Left hindlimb (tissue), 1 donor: Measurements from ENCODE around the gene CD3D.

Experiments
- DNase-seq: peaks from one replicate; pipeline ENCODE4 v3.0.0-alpha.2; 2018

Gene CD3D

DNA sequence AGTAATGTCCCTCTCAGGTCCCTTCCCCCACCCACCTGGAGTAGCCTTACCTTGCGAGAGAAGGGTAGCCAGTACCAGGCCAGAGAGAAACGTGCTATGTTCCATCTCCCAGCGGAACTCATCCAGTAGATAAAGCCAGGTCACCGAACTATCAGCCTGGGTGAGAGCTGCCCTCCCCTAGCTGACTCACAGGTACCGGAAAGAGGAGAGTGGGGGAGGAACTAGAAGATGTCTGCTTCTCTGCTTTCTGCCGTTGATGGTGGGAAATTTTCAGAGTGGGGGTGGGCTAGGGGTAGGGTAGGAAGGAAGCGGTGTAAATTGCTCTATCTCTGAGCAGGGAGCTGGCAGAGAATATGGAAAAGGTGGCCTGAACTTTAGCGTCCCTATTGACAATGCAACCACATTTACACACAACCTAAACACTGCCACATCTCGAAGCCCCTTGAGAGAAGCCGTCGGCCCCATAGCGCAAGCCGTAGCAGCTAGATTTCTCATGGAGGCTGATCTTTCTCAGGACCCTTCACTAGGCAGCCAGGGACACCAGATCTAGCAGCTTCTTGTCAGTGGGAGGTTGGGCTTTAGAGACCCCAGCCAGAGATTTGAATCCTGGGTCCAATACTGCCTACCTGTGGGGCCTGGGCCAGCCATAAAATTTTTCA lies at the start of gene CD3D:
Gene CD3D (minus strand): TSS at position 203 of the 659 bp plus-strand sequence. CDS start 98 bp downstream, at position 105.
- DNase-seq, result no peak

DNA sequence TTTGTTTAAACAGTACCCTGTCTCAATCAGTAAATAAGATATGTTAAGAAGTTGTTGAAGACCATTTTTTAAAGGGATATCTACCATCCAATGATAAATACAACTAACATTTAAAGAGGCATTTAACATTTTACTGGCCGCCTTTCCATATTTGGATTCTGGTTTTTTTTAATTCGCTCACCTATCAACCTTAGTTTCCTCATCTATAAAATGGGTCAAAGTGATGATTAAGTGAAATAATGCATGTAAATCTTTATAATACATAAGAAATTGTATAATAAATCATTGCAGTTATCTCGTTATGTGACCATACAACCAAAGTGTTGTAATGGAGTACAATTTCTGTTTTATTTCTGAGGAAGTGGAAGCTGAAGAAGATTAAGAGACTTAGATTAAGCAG lies 41.2 kb upstream of the CD3D start:
- no peak for DNase-seq

DNA sequence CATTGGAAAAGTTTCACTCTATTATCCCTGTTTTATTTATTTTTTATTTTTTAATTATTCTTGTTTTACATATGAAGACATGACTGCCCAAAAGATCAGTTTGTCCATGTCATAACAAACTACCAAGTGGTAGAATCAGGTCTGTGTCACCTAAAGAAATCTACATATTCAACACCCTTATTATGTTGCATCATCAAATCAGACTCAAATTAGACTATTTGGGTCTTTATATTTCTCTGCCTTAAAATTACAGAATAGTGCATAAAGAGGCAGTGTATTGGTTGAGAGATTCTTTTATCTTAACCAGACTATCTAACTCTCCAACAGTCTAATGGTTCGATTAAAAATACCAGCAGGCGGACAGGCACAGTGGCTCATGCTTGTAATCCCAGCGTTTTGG lies 40.4 kb upstream of the CD3D start:
- DNase-seq, result no peak

DNA sequence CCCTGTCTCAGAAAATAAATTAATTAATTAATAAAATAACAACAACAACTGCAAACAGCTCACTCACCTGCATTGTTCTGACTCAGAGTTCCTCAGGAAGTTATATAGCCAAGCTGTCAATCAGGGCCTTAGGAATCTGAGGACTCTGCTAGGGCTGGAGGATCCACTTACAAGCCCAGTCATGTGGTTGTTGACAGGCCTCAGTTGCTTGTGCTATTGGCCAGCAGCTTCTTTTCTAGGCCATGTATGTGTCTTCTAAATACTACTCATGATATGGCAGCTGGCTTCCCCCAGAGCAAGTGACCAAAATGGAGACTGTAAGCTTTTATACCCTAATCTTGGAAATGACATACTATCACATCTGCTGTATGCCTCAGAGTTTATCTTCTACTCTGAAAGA lies 38.1 kb upstream of the CD3D start:
- DNase-seq, result no peak

DNA sequence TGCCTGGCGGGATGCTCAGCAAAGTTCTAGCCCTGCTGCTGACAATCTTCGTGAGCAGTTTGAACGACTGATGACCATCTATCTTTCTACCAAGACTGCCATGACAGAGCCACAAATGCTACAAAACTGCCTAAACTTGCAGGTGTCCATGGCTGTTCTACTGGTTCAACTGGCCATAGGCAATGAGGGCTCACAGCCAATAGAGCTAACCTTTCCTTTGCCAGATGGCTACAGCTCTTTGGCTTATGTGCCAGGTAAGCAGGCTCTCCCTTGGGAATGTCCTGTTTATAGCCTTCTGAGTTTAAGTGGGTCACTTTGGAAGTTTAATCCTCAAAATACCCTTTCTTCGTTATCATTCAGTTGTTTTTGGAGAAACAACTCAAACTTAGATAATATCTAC lies 37.0 kb upstream of the CD3D start:
- no peak for DNase-seq

DNA sequence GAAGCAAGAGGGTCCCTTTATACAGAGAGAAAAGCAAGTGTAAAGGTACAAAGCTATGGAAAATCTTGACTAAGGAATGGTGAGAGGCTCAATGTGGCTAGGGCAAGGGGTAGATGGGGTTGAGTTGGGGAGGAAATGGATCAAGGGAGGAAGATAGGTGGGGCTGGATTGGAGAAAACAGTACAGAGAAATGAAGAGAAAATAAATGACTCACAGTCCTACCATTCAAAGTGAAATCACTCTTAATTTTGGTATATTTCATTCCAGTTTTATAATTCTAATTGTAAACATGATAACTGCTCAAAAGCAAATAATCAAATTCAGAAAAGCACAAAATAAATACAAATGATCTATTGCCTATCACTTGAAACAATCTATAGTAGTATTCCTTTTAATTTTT lies 33.5 kb upstream of the CD3D start:
- no peak for DNase-seq

DNA sequence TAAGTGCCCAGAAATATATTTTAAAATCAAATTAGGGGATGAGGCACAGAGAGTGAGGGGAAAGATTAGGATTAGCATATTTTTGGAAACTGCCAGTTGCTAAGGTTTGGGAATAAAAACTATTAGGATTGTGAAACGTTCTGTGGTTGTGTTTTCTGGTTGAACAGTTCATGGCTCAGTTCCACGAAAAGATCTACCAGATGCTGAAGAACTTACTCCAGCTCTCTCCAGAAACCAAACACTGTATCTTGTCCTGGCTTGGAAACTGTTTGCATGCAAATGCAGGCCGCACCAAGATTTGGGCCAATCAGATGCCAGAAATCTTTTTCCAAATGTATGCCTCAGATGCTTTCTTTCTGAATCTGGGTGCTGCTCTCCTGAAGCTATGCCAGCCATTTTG lies 32.2 kb upstream of the CD3D start:
- DNase-seq, result no peak

DNA sequence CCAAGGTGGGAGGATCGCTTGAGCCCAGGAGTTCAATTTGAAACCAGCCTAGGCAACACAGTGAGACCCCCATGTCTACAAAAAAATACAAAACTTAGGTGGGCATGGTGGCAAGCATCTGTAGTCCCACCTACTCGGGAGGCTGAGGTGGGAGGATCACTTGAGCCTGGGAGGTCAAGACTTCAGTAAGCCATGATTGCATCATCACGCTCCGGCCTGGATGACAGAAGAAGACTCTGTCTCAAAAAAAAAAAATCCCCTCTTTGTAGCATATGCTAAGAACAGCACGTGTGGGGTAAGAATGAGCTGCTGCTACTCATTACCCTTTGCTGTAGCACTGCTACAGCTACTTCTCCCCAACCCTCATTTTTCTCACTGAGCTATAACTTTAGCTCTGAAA lies 31.4 kb upstream of the CD3D start:
- no peak for DNase-seq

DNA sequence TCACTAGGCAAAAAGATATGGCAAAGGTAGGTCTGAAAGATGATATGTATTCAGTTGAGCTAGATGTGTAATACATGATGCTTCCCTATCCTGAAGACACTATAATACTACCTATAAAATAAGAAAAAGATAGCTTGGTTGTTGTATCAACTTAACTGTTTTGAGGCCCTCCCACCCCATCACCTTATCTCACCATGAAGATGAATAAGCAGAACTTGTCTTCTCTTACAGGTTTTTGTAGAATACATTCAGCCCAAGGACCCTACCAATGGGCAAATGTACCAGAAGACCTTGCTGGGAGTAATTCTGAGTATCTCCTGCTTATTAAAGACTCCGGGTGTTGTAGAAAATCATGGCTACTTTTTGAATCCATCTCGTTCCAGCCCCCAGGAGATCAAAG lies 30.8 kb upstream of the CD3D start:
- no peak for DNase-seq

DNA sequence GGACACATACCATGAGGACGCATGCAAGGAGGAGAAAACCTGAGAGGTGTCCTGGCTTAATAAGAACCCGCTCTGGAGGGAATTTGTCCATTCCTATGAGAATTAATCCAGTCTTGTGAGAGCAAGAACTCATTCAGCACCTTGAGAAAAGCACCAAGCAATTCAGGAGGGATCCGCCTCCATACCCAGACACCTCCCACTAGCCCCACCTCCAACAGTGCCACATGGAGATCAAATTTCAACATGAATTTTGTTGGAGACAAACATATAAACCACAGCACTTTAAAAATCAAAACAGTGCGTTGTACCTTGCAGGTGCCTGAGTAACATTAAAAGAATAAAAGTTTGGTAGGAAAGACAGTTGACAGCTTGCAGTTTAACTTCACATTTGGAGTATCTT lies 28.3 kb upstream of the CD3D start:
- no peak for DNase-seq

DNA sequence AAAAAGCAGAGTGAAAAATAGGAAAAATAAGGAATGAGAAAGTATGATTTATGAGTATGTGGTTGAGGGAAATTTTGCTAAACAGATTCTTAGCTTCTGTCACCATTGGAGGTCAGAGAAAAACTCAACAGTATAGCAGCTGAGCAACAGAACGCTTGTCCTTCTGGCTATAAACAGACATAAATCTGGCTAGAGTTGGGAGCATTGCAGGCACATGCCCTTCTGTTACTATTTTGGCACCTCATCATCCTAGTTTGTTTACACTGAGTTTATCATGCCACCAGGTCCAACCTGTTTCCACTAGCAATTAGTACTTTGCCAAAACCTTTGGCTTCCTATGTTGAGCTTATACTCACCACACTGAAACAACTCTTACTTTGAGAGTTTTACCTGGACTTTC lies 23.8 kb upstream of the CD3D start:
- DNase-seq, result no peak

DNA sequence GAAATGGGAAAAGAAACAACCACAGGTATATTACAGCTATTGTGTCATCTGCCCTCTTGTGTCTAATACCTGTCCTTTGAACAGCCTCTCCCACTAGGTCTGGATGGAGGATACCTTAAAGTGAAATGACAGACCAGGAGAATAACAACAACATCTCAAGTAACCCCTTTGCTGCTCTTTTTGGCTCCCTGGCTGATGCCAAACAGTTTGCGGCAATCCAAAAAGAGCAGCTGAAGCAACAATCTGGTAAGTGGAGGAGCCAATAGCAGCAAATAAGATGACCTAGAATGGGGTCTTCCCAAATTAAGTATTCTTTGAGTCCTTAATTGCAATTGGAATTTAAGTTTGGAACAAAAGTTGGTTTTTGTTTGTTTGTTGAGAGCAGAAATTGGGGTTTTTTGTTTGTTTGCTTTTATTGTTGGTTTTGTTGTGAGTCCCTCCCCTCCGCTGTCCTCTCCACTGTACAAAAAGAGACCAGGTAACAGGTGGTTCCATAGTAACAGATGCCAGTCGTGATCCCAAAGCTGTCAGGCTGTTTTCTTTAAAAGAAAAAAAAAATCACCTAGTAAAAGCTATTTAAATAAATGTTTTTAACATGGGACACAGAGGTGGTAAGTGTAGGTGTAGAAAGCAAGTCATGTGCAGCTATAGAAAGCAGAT lies 22.6 kb upstream of the CD3D start:
- no peak for DNase-seq

DNA sequence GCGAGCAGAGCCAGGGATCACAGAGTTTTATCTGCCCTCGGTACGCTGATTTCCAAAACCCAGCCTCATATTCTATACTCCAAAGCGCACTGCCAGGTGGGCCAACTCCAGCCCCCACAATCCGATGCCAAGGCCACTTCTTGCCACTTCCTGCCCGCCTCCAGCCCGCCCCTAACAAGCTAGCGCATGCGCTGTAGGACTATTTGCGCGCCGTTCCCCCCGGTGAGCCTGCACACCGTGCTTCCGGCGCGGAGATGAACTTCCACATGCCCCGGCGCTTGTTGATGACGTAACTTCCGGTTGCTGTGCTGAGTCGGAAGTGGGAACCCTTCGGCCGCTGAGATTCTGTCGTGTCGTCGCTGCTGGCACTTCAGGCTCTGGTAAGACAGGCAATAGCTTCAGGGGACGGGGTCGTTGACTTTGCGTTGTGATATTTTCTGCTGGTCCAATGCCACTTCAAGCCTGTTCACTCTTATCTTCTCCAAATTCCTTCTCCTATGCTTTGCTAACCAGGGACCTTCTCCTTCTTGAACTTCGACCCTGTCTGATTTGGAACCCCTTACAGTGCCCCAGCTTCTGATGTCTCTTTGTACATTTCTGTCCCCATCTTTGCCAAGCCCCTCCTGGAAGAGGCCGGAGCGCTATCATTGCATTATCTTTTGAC lies 16.9 kb upstream of the CD3D start, which contains the start of gene UBE4A:
Gene UBE4A (plus strand): TSS at position 306 of the 664 bp plus-strand sequence. CDS start 5,481 bp downstream, outside the sequence.
- DNase-seq, result peak; percentile 93

DNA sequence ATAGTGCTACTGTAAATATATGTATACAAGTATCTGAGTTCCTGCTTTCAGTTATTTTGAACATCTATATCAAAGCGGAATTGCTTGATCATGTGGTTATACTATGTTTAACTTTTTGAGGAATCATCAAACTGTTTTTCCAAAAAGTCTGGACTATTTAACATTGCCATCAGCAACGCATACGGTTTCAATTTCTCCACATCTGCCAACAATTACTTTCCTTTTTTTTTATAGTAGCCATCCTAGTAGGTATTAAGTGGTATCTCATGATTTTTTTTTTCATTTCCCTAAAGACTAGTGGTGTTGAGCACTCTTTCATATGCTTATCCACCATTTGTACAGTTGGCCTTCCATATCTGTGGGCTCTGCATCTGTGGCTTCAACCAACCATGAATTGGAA lies 15.6 kb upstream of the CD3D start:
- DNase-seq, result no peak

DNA sequence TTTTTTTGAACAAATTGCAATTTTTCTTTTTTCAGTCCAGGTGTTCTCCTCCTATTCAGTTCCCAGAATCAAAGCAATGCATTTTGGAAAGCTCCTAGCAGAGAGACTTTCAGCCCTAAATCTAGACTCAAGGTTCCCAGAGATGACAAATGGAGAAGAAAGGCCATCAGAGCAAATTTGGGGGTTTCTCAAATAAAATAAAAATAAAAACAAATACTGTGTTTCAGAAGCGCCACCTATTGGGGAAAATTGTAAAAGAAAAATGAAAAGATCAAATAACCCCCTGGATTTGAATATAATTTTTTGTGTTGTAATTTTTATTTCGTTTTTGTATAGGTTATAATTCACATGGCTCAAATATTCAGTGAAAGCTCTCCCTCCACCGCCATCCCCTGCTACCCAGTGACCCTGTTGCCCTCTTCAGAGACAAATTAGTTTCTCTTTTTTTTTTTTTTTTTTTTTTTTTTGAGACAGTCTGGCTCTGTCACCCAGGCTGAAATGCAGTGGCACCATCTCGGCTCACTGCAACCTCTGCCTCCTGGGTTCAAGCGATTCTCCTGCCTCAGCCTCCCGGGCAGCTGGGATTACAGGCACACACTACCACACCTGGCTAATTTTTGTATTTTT lies 10.7 kb upstream of the CD3D start:
- DNase-seq, result no peak

DNA sequence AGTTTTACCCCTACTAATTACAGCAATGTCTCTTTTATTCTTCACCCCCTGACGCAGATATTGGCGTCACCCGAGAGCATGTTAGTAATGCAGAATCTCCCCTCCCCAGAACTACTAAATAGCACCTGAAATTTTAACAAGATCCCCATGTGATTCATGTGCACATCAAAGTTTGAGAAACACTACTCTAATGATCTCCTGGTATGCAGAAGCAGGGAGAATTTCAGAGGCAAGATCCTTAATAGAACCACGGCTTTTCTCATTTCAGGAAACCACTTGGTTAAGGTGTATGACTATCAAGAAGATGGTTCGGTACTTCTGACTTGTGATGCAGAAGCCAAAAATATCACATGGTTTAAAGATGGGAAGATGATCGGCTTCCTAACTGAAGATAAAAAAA lies 7.0 kb upstream of the CD3D start:
- DNase-seq, result no peak

DNA sequence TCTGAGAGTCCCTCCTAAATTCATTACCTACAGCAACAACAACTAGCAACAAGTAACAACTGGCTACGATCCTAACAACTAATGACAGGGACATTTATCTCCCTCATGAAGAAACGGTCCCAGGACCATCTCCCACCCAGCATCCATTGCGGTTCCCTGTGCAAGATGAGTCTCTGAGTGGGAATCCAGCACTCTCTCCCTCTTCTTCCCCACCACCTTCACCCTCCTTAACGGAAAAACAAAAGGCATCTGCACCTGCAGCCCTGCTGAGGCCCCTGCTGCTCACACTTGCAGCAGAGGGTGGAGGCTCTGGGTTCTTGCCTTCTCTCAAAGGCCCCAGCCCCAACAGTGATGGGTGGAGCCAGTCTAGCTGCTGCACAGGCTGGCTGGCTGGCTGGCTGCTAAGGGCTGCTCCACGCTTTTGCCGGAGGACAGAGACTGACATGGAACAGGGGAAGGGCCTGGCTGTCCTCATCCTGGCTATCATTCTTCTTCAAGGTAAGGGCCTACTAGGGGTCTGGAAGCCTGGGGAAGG lies 1.5 kb upstream of the CD3D start, which contains the start of gene CD3G:
Gene CD3G (plus strand): TSS at position 364 of the 535 bp plus-strand sequence. CDS start 80 bp downstream, at position 444.
- DNase-seq, result no peak

DNA sequence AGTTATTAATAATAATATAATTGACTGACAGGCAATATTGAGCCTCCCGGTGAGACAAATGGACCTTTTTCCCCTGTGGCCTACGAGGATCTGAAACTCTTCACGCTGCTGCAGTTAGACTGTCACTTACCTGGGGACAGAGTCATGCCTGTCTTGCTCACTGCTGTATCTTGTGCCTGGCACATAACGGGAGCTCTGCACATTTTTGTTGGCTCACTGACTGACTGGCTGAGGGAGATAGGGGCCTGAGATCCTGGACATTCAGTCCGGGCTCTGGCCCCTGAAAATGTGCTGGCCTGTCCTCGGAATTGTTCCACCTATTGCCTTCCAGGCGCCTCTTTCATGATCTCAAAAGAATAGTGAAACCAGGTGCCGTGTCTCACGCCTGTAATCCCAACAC lies 743 bp upstream of the CD3D start:
- no peak for DNase-seq

DNA sequence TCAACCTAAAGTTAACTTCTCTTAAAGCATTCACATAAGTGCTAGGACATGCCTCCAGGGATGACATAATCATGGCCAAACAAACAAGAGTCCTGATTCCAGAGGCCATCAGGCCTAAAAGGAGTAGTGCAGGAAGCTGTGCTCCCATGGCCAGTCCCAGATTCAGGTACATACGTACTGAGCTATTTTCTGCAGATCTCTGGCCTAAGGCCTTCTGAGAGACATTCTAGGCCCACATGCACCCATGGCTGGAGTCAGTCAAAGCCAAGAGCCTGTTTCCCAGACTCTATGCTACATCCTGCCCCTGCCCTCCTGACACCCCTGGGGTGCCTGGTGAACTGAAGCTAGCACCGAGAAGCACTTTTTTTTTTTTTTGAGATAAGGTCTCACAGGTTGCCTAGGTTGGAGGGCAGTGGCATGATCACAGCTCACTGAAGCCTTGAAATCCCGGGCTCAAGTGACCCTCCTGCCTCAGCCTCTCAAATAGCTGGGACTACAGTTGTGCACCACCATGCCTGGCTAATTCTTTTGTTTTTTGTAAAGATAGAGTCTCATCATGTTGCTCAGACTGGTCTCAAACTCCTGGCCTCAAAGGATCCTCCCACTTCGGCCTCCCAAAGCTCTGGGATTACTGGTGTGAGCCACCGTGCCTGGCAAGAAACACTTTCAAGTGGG lies 553 bp downstream of the CD3D start:
- no peak for DNase-seq

DNA sequence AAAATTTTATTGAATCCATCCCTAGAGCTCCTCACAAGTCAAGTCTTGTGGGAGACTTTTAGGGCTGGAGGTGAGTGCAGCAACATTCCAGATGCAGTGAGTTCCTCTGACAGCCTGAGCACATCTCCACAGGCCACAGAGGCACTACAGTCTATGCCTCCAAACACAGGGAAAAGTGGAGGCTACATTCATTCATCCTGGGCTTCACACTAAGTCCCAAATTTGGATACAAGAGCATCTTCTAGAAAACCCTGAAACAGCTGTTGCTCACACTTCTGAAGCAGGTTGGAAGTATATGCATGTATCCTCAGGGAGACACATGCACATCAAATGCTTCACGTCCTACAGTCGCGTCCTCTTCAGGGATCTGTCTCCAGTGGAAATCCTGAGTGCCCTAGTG lies 1.2 kb downstream of the CD3D start:
- no peak for DNase-seq

DNA sequence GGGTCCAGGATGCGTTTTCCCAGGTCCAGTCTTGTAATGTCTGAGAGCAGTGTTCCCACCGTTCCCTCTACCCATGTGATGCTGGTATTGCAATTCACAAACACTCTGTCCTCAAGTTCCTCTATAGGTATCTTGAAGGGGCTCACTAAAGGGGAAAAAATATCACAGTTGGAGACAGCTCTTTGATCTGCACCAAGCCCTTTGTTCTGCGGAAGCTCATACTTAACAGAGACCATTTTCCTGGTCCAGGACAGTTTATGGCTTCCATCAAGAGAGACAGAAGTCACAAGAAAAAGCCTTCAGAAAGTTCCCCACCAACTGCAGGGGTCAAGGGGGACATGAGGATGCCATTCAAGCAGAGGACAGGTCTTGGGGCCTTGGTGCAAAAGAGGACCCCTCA lies 2.1 kb downstream of the CD3D start:
- DNase-seq, result no peak

DNA sequence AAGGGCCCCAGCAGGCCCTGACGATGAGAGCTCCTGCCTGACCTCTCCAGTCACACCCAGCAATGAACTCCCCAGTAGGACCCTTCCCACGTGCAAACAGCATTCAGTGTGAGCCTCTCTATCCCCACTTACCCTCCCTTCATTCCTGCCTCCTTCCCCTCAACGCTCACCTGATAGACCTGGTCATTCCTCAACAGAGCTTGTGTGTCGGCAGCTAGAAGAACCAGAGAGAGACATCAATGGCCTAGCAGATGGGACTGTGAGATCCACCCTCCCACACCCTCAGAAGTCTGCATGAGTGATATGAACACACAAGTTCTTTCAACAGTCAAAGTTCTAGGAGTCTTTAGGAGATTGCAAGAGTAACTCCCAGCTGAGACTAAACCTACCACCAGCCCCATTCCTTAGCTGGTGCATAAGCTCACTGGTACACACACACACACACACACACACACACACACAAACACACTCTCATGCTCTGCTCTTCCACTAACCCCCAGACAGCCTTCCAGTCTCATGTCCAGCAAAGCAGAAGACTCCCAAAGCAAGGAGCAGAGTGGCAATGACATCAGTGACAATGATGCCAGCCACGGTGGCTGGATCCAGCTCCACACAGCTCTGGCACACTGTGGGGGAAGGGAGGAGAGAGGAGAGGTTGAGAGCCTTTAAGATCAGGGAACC lies 3.1 kb downstream of the CD3D start:
- no peak for DNase-seq
